H1 (cell line): ENCODE data around the gene RPAP3. TPM values are rescaled to one million over a fixed set of nuclear protein-coding genes. Genes with fewer than 3 reads are reported as not detected.
A peak's percentile ranks its signal among the peaks of the same experiment; 100 is the strongest.

Source experiments
- CTCF ChIA-PET: fragments of 300-600 bp; sonication (Branson Sonifier 250); formaldehyde crosslinking; loops from one replicate; lab custom pipeline; 2021; ENCODE audit not compliant: partially characterized antibody; lab: Charles Lee
- POLR2A ChIA-PET: fragments of 300-600 bp; sonication (Branson Sonifier 250); formaldehyde crosslinking; loops from one replicate; lab custom pipeline; 2021; ENCODE audit warnings: inconsistent platforms; ENCODE audit not compliant: partially characterized antibody; lab: Charles Lee
- DNase-seq, 2 experiments: peaks; one replicate each; pipeline versions ENCODE4 v3.0.0 to v3.0.0-alpha.2; 2010 to 2022; ENCODE audit warnings: low spot score in 2 of 2, low read depth in 1 of 2, mixed read lengths in 1 of 2
- FAIRE-seq: peaks from 2 replicates; lab custom pipeline; 2011; peaks lifted over from hg19 to GRCh38; lab: Jason Lieb, UNC
- H2AFZ ChIP-seq: 2 replicates; pipeline ENCODE4 v1.8.1; 2012; ENCODE audit warnings: low read length, inconsistent platforms
- H2AK5ac ChIP-seq: 2 replicates; pipeline ENCODE4 v1.6.1; 2013; ENCODE audit warnings: low read depth, low read length
- H2BK120ac ChIP-seq: replicated peaks from 2 replicates; pipeline ENCODE3; 2013; ENCODE audit warnings: low read depth, low read length, inconsistent platforms
- H2BK12ac ChIP-seq: 2 replicates; pipeline ENCODE4 v1.6.1; 2013; ENCODE audit warnings: low read depth, low read length
- H2BK15ac ChIP-seq: 2 replicates; pipeline ENCODE4 v1.6.1; 2013; ENCODE audit warnings: low read length
- H2BK20ac ChIP-seq: 2 replicates; pipeline ENCODE4 v1.6.1; 2013; ENCODE audit warnings: low read length
- H2BK5ac ChIP-seq: 2 replicates; pipeline ENCODE4 v1.6.1; 2013; ENCODE audit warnings: low read depth, low read length
- H3K14ac ChIP-seq: 2 replicates; pipeline ENCODE4 v1.6.1; 2013; ENCODE audit warnings: inconsistent platforms; ENCODE audit not compliant: insufficient read length
- H3K18ac ChIP-seq: 2 replicates; pipeline ENCODE4 v1.6.1; 2013; ENCODE audit warnings: low read length; ENCODE audit errors: extremely low read depth
- H3K23ac ChIP-seq: 2 replicates; pipeline ENCODE4 v1.6.1; 2013; ENCODE audit warnings: inconsistent platforms; ENCODE audit not compliant: insufficient read length
- H3K23me2 ChIP-seq: 2 replicates; pipeline ENCODE4 v1.6.1; 2013; ENCODE audit warnings: low read depth, low read length
- H3K27ac ChIP-seq: 2 replicates; pipeline ENCODE4 v1.6.1; 2011; ENCODE audit warnings: low read depth, low read length, inconsistent platforms
- H3K27me3 ChIP-seq, 4 experiments: replicated peaks in 1 of 4; 1 replicate in 1 of 4; 2 replicates in 3 of 4; pipeline versions ENCODE4 v1.6.1 to v1.8.1; 2011 to 2013; ENCODE audit warnings: low read length in 3 of 4, mild to moderate bottlenecking in 3 of 4, inconsistent platforms in 2 of 4, mixed read lengths in 2 of 4, moderate library complexity in 1 of 4; ENCODE audit not compliant: control insufficient read depth in 3 of 4, insufficient read depth in 3 of 4; ENCODE audit errors: extremely low read depth in 1 of 4
- H3K36me3 ChIP-seq, 4 experiments: 2 replicates each; pipeline versions ENCODE4 v1.6.1 to v1.8.1; 2011 to 2013; ENCODE audit warnings: mild to moderate bottlenecking in 4 of 4, low read length in 3 of 4, moderate library complexity in 2 of 4, control low read depth in 1 of 4, inconsistent platforms in 1 of 4; ENCODE audit not compliant: insufficient read depth in 4 of 4, control insufficient read depth in 2 of 4
- H3K4ac ChIP-seq: replicated peaks from 2 replicates; pipeline ENCODE3; 2013; ENCODE audit warnings: low read length, low read depth, mixed read lengths, inconsistent platforms; ENCODE audit not compliant: insufficient read length
- H3K4me1 ChIP-seq, 4 experiments: replicated peaks in 1 of 4; 1 replicate in 1 of 4; 2 replicates in 3 of 4; pipeline versions ENCODE4 v1.6.1 to v1.8.1; 2011 to 2013; ENCODE audit warnings: low read length in 3 of 4, inconsistent platforms in 2 of 4, mixed read lengths in 1 of 4; ENCODE audit not compliant: insufficient read depth in 4 of 4, control insufficient read depth in 3 of 4
- H3K4me2 ChIP-seq, 2 experiments: 2 replicates each; pipeline versions ENCODE4 v1.6.1 to v1.8.1; 2011 to 2013; ENCODE audit warnings: low read depth in 2 of 2, low read length in 2 of 2, control low read depth in 1 of 2, inconsistent platforms in 1 of 2, mild to moderate bottlenecking in 1 of 2; ENCODE audit not compliant: insufficient read depth in 1 of 2
- H3K4me3 ChIP-seq, 4 experiments: fragments of 200-600, 300-600 bp in 1 of 4; sonication (generic), shearing (Covaris generic), sonication (Bioruptor Twin) in 1 of 4; 2 replicates each; pipeline versions ENCODE4 v1.5.1 to v1.8.1; 2011 to 2016; ENCODE audit warnings: low read length in 4 of 4, low read depth in 3 of 4, control low read depth in 2 of 4, inconsistent platforms in 2 of 4, mild to moderate bottlenecking in 2 of 4, mixed read lengths in 1 of 4, moderate library complexity in 1 of 4; ENCODE audit not compliant: insufficient read depth in 2 of 4; ENCODE audit errors: extremely low read depth in 1 of 4
- H3K56ac ChIP-seq: replicated peaks from 2 replicates; pipeline ENCODE3; 2013; ENCODE audit warnings: low read depth, mild to moderate bottlenecking, mixed read lengths, low read length, inconsistent platforms; ENCODE audit not compliant: insufficient read length
- H3K79me1 ChIP-seq: 2 replicates; pipeline ENCODE4 v1.6.1; 2013; ENCODE audit warnings: low read depth, low read length, control low read depth
- H3K79me2 ChIP-seq, 2 experiments: 2 replicates each; pipeline versions ENCODE4 v1.6.1 to v1.8.1; 2012 to 2013; ENCODE audit warnings: low read length in 2 of 2, mild to moderate bottlenecking in 2 of 2, inconsistent platforms in 1 of 2; ENCODE audit not compliant: insufficient read depth in 2 of 2, control insufficient read depth in 1 of 2
- H3K9ac ChIP-seq, 4 experiments: replicated peaks in 1 of 4; 1 replicate in 1 of 4; 2 replicates in 3 of 4; pipeline versions ENCODE4 v1.6.1 to v1.8.1; 2011 to 2013; ENCODE audit warnings: low read depth in 3 of 4, low read length in 3 of 4, control low read depth in 2 of 4, mild to moderate bottlenecking in 2 of 4, moderate library complexity in 2 of 4, inconsistent platforms in 1 of 4; ENCODE audit errors: extremely low read depth in 1 of 4
- H3K9me3 ChIP-seq, 2 experiments: 2 replicates each; pipeline versions ENCODE4 v1.6.1 to v1.8.1; 2012 to 2013; ENCODE audit warnings: mild to moderate bottlenecking in 2 of 2, moderate library complexity in 2 of 2, control low read depth in 1 of 2, inconsistent platforms in 1 of 2, low read depth in 1 of 2, low read length in 1 of 2, mixed read lengths in 1 of 2; ENCODE audit not compliant: insufficient read depth in 2 of 2
- H4K20me1 ChIP-seq, 2 experiments: replicated peaks in 1 of 2; 2 replicates each; pipeline versions ENCODE3 to v1.8.1; 2011 to 2013; ENCODE audit warnings: inconsistent platforms in 2 of 2, low read length in 2 of 2, mild to moderate bottlenecking in 1 of 2; ENCODE audit not compliant: insufficient read depth in 2 of 2, control insufficient read depth in 1 of 2
- H4K5ac ChIP-seq: 2 replicates; pipeline ENCODE4 v1.6.1; 2013; ENCODE audit warnings: low read length, low read depth, mixed read lengths, inconsistent platforms; ENCODE audit not compliant: insufficient read length
- H4K8ac ChIP-seq: 2 replicates; pipeline ENCODE4 v1.8.0; 2013; ENCODE audit warnings: mild to moderate bottlenecking, moderate library complexity, low read length, inconsistent platforms; ENCODE audit not compliant: insufficient read depth; ENCODE audit errors: extremely low read depth
- H4K91ac ChIP-seq: replicated peaks from 2 replicates; pipeline ENCODE3; 2013; ENCODE audit warnings: low read length, mixed read lengths, inconsistent platforms; ENCODE audit not compliant: insufficient read length
- ATF2 ChIP-seq: IDR thresholded peaks from 2 replicates; pipeline ENCODE4 v1.6.1; 2012; ENCODE audit warnings: low read length, inconsistent platforms
- CHD1 ChIP-seq: IDR thresholded peaks from 2 replicates; pipeline ENCODE4 v1.6.1; 2012; ENCODE audit warnings: low read depth, low read length, improper control_type of control experiment
- KDM5A ChIP-seq: fragments of 200-600 bp; IDR thresholded peaks from 2 replicates; pipeline ENCODE4 v1.7.1; 2012; ENCODE audit warnings: mild to moderate bottlenecking, low read length, inconsistent platforms, mixed read lengths
- NRF1 ChIP-seq: IDR thresholded peaks from 2 replicates; pipeline ENCODE4 v1.6.1; 2011; ENCODE audit warnings: mild to moderate bottlenecking, low read depth, low read length, improper control_type of control experiment
- ZNF274 ChIP-seq: IDR thresholded peaks from 2 replicates; pipeline ENCODE4 v1.7.0; 2012; ENCODE audit warnings: low read length, borderline replicate concordance; ENCODE audit errors: extremely low read depth
- WGBS, 2 experiments: shearing (Covaris generic) in 1 of 2; methylation state at CpG; one replicate each; pipeline versions ENCODE4 v1.1.6 to v1.1.7; 2013 to 2015; ENCODE audit warnings: low lambda C conversion rate in 2 of 2, mixed read lengths in 2 of 2, inconsistent platforms in 1 of 2, low coverage in 1 of 2, missing lambda C conversion rate in 1 of 2; ENCODE audit not compliant: insufficient replicate concordance in 2 of 2, insufficient coverage in 1 of 2, insufficient read length in 1 of 2; ENCODE audit errors: extremely low coverage in 1 of 2, missing lambda C conversion rate in 1 of 2; 5-methylcytosine and 5-hydroxymethylcytosine counted together
- long read RNA-seq, 2 experiments: library from RNA in 1 of 2; library from capped mRNA in 1 of 2; stranded (forward); transcript quantifications; one replicate each; pipeline ENCODE4 v2.0.0, GENCODE V29; 2021; ENCODE audit warnings: inconsistent platforms in 1 of 2
- polyA minus RNA-seq, 3 experiments: library from RNA; depleted of rRNA, polyadenylated mRNA; stranded (reverse); fragments of >200 nt; gene quantifications; 1 replicate in 2 of 3; 2 replicates in 1 of 3; pipeline ENCODE4 v1.2.3, GENCODE V29; 2011
- polyA plus RNA-seq, 7 experiments: library from polyadenylated mRNA; depleted of rRNA in 3 of 7; stranded (reverse) in 5 of 7; unstranded in 2 of 7; fragments of >200 nt in 5 of 7; fragments of 200-250 nt in 2 of 7; gene quantifications; 1 replicate in 5 of 7; 2 replicates in 1 of 7; 4 replicates in 1 of 7; pipeline versions ENCODE4 v1.2.1 to v1.2.3, GENCODE V29; 2011 to 2013; ENCODE audit warnings: missing spikeins in 2 of 7, mixed read lengths in 2 of 7
- total RNA-seq: library from RNA; stranded (reverse); fragmentation: NEBNext Ultra II Directional; extraction: Animal tissue kit (Norgen Biotek cat#: 25700); gene quantifications from 2 replicates; pipeline ENCODE4 v1.2.1, GENCODE V29; 2021

RPAP3 gene
- total RNA-seq (49.6 and 60.5 TPM in 2 replicates), polyA plus RNA-seq (2011; rRNA removed) (3.1 and 6.4 TPM in 2 replicates), polyA minus RNA-seq (2011; rRNA and poly(A)+ RNA removed) (9.4 and 14.2 TPM in 2 replicates)
- 10.7 TPM for polyA plus RNA-seq (2011; cell fraction: cytosol; rRNA removed)
- 2.6 TPM for polyA plus RNA-seq (2011; cell fraction: nucleus; rRNA removed)
- polyA plus RNA-seq (2012, experiment 1 of 2), result 14.1 to 34.7 TPM (median 17.7 TPM) in 4 replicates
- polyA plus RNA-seq (2012, experiment 2 of 2), result 1.4 TPM
- 34.2 TPM for polyA plus RNA-seq (2013, experiment 1 of 2)
- polyA plus RNA-seq (2013, experiment 2 of 2), result 34.5 TPM
- 7.8 TPM for polyA minus RNA-seq (2011; cell fraction: cytosol; rRNA and poly(A)+ RNA removed)
- 25.2 TPM for polyA minus RNA-seq (2011; cell fraction: nucleus; rRNA and poly(A)+ RNA removed)
- long read RNA-seq, experiment 1, full-length matches to known transcripts, result 6 of 27 reads
- long read RNA-seq, experiment 1, partial matches to known transcripts, result 20 of 27 reads
- long read RNA-seq, experiment 1, other reads (novel, unspliced or antisense), result 1 of 27 reads
- long read RNA-seq, experiment 2, full-length matches to known transcripts, result 42 of 59 reads
- long read RNA-seq, experiment 2, partial matches to known transcripts, result 6 of 59 reads
- long read RNA-seq, experiment 2, other reads (novel, unspliced or antisense), result 11 of 59 reads

- H3K23ac ChIP-seq, result no peak within 1 kb of the TSS
- peak within 1 kb of the TSS; percentile 6 for H3K56ac ChIP-seq
- no peak within 1 kb of the TSS for H2BK12ac ChIP-seq
- POLR2A ChIA-PET, result interaction anchor here (0.7 to 2.0 kb wide), 8 partner anchors 14 to 451 kb away, joined by 3 to 5 read pairs (median 4); partner anchors contain the start of gene ASB8
- H3K9ac ChIP-seq, result peak within 1 kb of the TSS; percentile 4 to 67 (median 63); a peak in 6 of 7 replicates
- no peaks in the 10 kb centered on the region for H3K27me3 ChIP-seq
- peak within 1 kb of the TSS; percentile 95 for H4K5ac ChIP-seq
- H3K23me2 ChIP-seq, result no peaks in the 10 kb centered on the region
- H3K18ac ChIP-seq, result peak within 1 kb of the TSS; percentile 89; the same call in 1 of the 2 replicates
- H2AFZ ChIP-seq, result peak within 1 kb of the TSS; percentile 68; the same call in 1 of the 2 replicates
- H2BK120ac ChIP-seq, result no peak within 1 kb of the TSS
- DNase-seq (peak; percentile 67 to 97), FAIRE-seq (peak; percentile 28)
- no peak within 1 kb of the TSS for H3K4ac ChIP-seq
- H4K91ac ChIP-seq, result no peak within 1 kb of the TSS
- H2BK15ac ChIP-seq, result no peak within 1 kb of the TSS
- peaks cover 8% of the 10 kb centered on the region; the same call in 1 of the 2 replicates for H3K79me1 ChIP-seq
- H3K9me3 ChIP-seq, result no peaks in the 10 kb centered on the region
- H3K4me2 ChIP-seq, result peak within 1 kb of the TSS; percentile 70 to 76
- H2BK5ac ChIP-seq, result no peak within 1 kb of the TSS; the same call in 1 of the 2 replicates
- peaks cover 0 to 8% (median 1%) of the 10 kb centered on the region in 4 experiments; a peak in 4 of 8 replicates for H3K36me3 ChIP-seq
- peak within 1 kb of the TSS; percentile 42 to 92 (median 66) for H3K4me3 ChIP-seq
- H4K20me1 ChIP-seq, result peaks cover 0 to 2% of the 10 kb centered on the region in 2 experiments
- peaks cover 0 to 3% (median 0%) of the 10 kb centered on the region in 4 experiments; a peak in 1 of 7 replicates for H3K4me1 ChIP-seq
- H4K8ac ChIP-seq, result peak within 1 kb of the TSS; percentile 76; the same call in 1 of the 2 replicates
- whole genome bisulfite sequencing, 2 experiments, result 2% methylated on average over 53 of the region's 66 CpGs; no CpG with 5 or more reads in 1 of the 2 experiments
- CTCF ChIA-PET, result interaction anchor here (1.3 to 64.6 kb wide), 4 partner anchors 12 to 194 kb away, joined by 3 to 2442 read pairs (median 20); partner anchors contain the start of gene SLC48A1
- H3K79me2 ChIP-seq, result peaks cover 0 to 20% of the 10 kb centered on the region in 2 experiments; a peak in 3 of 4 replicates
- peak within 1 kb of the TSS; percentile 63 for H3K27ac ChIP-seq
- no peak within 1 kb of the TSS for H2BK20ac ChIP-seq
- H2AK5ac ChIP-seq, result no peak within 1 kb of the TSS
- no peak within 1 kb of the TSS for H3K14ac ChIP-seq
- TF ChIP-seq CHD1, result no peak
- TF ChIP-seq ATF2, result 0 out of 2 replicates have a peak, but pooled peaks have one; percentile 38
- no peak; the same call in 1 of the 2 replicates for TF ChIP-seq KDM5A
- TF ChIP-seq NRF1, result 0 out of 2 replicates have a peak, but pooled peaks have one; percentile 12
- no peak for TF ChIP-seq ZNF274
Measured at GRCh38 chr12:47705566-47706425, at the start of gene RPAP3. RPAP3 (minus strand) TSS chr12:47706030; CDS start chr12:47702840, 3,190 bp downstream.
